ENCODE data around the gene KIF23. TPM values are rescaled to one million over a fixed set of nuclear protein-coding genes. Genes with fewer than 3 reads are reported as not detected.

Gene KIF23
- total RNA-seq, 1 experiment from 2014 or later, result 83.7 TPM

DNA sequence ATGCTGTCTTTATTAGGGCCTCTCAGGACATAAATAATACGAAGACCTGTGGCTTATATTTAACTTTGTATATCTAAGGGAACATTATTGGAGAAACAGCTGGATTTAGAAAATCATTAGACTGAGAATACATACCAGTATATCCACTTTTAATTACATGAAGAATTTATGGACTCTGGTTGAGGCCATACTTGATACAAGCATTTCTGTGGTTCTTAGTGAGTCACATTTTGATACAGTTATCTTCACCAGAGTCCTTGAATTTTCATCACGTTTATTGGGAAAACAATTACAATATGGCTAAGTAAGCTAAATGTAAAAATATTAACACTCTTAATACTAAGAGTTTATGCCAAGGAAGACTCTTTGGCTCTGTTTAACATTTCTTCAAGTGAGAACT lies 9.9 kb downstream of the KIF23 start:
- no peak overlapping the region for H2AFZ ChIP-seq (ENCODE audit: low read depth, low read length, poor library complexity, severe bottlenecking)
- peaks cover 87% of the 10 kb centered on the region for H3K79me2 ChIP-seq (ENCODE audit: insufficient read depth, low read length)
- no peak overlapping the region for H3K27ac ChIP-seq (ENCODE audit: low read depth, low read length)
- H3K4me3 ChIP-seq (replicated peaks in 1 of 2; ENCODE audit: low read depth in 1 of 2, low read length in 2 of 2), result no peak overlapping the region
- H3K9me3 ChIP-seq (ENCODE audit: control insufficient read depth in 1 of 2, insufficient read depth in 1 of 2, low read depth in 1 of 2, low read length in 2 of 2), result no peaks in the 10 kb centered on the region
- ChIA-PET CTCF (no interaction called here), POLR2A (interaction anchor here (1.0 kb wide), 1 partner anchor 10 kb away, joined by 3 read pairs; the partner anchor contains the start of gene KIF23), RAD21 (ENCODE audit: low non-redundant PET in 1 of 2, low total read pairs in 2 of 2, uncharacterized antibody in 2 of 2, unreplicated experiment in 2 of 2) (no interaction called here)
- no peaks in the 10 kb centered on the region for H3K27me3 ChIP-seq (ENCODE audit: insufficient read depth, low read length)
- H3K9ac ChIP-seq (ENCODE audit: low read length), result no peak overlapping the region
- DNase-seq (ENCODE audit: low read depth, low spot score) (no peak), ATAC-seq (no peak)
- no peaks in the 10 kb centered on the region for H3K4me1 ChIP-seq (ENCODE audit: control insufficient read depth in 1 of 2, insufficient read depth in 2 of 2, low read length in 2 of 2)
- no peak overlapping the region for H3K4me2 ChIP-seq (ENCODE audit: low read length)
- no peaks in the 10 kb centered on the region; the same call in 1 of the 2 replicates for H4K20me1 ChIP-seq (ENCODE audit: insufficient read depth)
- TF ChIP-seq, protein P1, sequence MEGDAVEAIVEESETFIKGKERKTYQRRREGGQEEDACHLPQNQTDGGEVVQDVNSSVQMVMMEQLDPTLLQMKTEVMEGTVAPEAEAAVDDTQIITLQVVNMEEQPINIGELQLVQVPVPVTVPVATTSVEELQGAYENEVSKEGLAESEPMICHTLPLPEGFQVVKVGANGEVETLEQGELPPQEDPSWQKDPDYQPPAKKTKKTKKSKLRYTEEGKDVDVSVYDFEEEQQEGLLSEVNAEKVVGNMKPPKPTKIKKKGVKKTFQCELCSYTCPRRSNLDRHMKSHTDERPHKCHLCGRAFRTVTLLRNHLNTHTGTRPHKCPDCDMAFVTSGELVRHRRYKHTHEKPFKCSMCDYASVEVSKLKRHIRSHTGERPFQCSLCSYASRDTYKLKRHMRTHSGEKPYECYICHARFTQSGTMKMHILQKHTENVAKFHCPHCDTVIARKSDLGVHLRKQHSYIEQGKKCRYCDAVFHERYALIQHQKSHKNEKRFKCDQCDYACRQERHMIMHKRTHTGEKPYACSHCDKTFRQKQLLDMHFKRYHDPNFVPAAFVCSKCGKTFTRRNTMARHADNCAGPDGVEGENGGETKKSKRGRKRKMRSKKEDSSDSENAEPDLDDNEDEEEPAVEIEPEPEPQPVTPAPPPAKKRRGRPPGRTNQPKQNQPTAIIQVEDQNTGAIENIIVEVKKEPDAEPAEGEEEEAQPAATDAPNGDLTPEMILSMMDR (IDR thresholded peaks at IDR 0.05 in 2 of 3, conservative IDR thresholded peaks at IDR 0.05 in 1 of 3; ENCODE audit: borderline replicate concordance in 1 of 3, insufficient read depth in 1 of 3, low read depth in 2 of 3, low read length in 2 of 3), result no peak
- TF ChIP-seq CEBPB (IDR thresholded peaks at IDR 0.05; ENCODE audit: low read depth) (no peak), ZFX (IDR thresholded peaks at IDR 0.05) (no peak), SRF (IDR thresholded peaks at IDR 0.05; ENCODE audit: low read depth) (no peak), SP1 (IDR thresholded peaks at IDR 0.05; ENCODE audit: low read depth) (no peak), CBX3 (IDR thresholded peaks at IDR 0.05; ENCODE audit: low read depth) (no peak), POLR2AphosphoS5 (IDR thresholded peaks at IDR 0.05; ENCODE audit: low read depth, low read length) (no peak), RAD21 (IDR thresholded peaks at IDR 0.05; ENCODE audit: low read depth) (no peak), EZH2 (IDR thresholded peaks at IDR 0.05) (no peak), POLR2A (IDR thresholded peaks at IDR 0.05; ENCODE audit: borderline replicate concordance, extremely low read depth, insufficient read depth, insufficient read length) (no peak), EGR1 (IDR thresholded peaks at IDR 0.05; ENCODE audit: low read depth) (no peak), YY1 (IDR thresholded peaks at IDR 0.05; ENCODE audit: extremely low read depth, insufficient replicate concordance, low read depth, low read length) (no peak), ZNF274 (IDR thresholded peaks at IDR 0.05; ENCODE audit: low read depth, low read length) (no peak), FOSL1 (IDR thresholded peaks at IDR 0.05; ENCODE audit: low read depth) (no peak), TCF7L2 (IDR thresholded peaks at IDR 0.05; ENCODE audit: borderline replicate concordance, extremely low read depth, insufficient read depth, insufficient read length) (no peak)
- TF ChIP-seq, protein P2, sequence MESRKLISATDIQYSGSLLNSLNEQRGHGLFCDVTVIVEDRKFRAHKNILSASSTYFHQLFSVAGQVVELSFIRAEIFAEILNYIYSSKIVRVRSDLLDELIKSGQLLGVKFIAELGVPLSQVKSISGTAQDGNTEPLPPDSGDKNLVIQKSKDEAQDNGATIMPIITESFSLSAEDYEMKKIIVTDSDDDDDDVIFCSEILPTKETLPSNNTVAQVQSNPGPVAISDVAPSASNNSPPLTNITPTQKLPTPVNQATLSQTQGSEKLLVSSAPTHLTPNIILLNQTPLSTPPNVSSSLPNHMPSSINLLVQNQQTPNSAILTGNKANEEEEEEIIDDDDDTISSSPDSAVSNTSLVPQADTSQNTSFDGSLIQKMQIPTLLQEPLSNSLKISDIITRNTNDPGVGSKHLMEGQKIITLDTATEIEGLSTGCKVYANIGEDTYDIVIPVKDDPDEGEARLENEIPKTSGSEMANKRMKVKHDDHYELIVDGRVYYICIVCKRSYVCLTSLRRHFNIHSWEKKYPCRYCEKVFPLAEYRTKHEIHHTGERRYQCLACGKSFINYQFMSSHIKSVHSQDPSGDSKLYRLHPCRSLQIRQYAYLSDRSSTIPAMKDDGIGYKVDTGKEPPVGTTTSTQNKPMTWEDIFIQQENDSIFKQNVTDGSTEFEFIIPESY (IDR thresholded peaks at IDR 0.05; ENCODE audit: extremely low read depth, insufficient replicate concordance, low read length), result no peak
- TF ChIP-seq, protein P3, sequence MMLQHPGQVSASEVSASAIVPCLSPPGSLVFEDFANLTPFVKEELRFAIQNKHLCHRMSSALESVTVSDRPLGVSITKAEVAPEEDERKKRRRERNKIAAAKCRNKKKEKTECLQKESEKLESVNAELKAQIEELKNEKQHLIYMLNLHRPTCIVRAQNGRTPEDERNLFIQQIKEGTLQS (IDR thresholded peaks at IDR 0.05), result no peak
- TF ChIP-seq, protein P4, sequence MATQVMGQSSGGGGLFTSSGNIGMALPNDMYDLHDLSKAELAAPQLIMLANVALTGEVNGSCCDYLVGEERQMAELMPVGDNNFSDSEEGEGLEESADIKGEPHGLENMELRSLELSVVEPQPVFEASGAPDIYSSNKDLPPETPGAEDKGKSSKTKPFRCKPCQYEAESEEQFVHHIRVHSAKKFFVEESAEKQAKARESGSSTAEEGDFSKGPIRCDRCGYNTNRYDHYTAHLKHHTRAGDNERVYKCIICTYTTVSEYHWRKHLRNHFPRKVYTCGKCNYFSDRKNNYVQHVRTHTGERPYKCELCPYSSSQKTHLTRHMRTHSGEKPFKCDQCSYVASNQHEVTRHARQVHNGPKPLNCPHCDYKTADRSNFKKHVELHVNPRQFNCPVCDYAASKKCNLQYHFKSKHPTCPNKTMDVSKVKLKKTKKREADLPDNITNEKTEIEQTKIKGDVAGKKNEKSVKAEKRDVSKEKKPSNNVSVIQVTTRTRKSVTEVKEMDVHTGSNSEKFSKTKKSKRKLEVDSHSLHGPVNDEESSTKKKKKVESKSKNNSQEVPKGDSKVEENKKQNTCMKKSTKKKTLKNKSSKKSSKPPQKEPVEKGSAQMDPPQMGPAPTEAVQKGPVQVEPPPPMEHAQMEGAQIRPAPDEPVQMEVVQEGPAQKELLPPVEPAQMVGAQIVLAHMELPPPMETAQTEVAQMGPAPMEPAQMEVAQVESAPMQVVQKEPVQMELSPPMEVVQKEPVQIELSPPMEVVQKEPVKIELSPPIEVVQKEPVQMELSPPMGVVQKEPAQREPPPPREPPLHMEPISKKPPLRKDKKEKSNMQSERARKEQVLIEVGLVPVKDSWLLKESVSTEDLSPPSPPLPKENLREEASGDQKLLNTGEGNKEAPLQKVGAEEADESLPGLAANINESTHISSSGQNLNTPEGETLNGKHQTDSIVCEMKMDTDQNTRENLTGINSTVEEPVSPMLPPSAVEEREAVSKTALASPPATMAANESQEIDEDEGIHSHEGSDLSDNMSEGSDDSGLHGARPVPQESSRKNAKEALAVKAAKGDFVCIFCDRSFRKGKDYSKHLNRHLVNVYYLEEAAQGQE (IDR thresholded peaks at IDR 0.05; ENCODE audit: low read depth), result no peak
- TF ChIP-seq, protein P5, sequence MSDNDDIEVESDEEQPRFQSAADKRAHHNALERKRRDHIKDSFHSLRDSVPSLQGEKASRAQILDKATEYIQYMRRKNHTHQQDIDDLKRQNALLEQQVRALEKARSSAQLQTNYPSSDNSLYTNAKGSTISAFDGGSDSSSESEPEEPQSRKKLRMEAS (IDR thresholded peaks at IDR 0.05), result no peak
- intact Hi-C loops (cut with micrococcal nuclease), result no loop called here
- no peaks in the 10 kb centered on the region for H3K9me2 ChIP-seq (ENCODE audit: insufficient read depth)
- no TSS peak for BruUV-seq (replicated peaks)
- peaks cover 74 to 82% of the 10 kb centered on the region in 2 experiments for H3K36me3 ChIP-seq (ENCODE audit: control insufficient read depth in 1 of 2, insufficient read depth in 2 of 2, low read length in 2 of 2)

Data from HCT116 (cell line).